C4-2B (cell line): ENCODE measurements around the gene ANAPC5.

Experiments used
- H3K27ac ChIP-seq: fragments of 450-650 bp; 2 replicates; pipeline ENCODE4 v1.5.1; 2017
- CTCF ChIP-seq: fragments of 450-650 bp; conservative IDR thresholded peaks from 2 replicates; pipeline ENCODE4 v1.5.1; 2017; ENCODE audit warnings: mild to moderate bottlenecking
- ZFX ChIP-seq: fragments of 450-650 bp; IDR thresholded peaks from 2 replicates; pipeline ENCODE4 v1.6.1; 2017

ANAPC5 gene

DNA sequence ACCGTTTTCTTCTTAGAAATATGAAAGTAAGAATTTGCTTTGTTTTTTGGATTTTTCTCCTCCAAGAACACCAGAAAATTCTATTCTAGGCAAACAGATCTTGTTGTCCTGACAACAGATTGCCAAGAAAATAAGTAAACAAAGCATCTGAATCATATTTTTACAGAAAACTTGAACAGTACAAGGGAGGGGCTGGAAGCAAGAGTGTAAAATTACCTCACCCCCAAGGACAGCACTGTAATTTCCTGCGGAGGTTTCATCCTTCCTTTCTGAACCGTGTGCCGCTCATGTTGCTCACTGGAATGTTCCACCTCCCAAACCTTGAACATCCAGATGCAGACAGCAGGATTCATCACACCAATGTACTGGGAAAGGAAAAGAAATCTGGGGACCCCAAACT, 50.3 kb downstream of the ANAPC5 start:
- peak overlapping the region; percentile 92 for H3K27ac ChIP-seq
- no peak for TF ChIP-seq CTCF
- TF ChIP-seq ZFX: no peak

DNA sequence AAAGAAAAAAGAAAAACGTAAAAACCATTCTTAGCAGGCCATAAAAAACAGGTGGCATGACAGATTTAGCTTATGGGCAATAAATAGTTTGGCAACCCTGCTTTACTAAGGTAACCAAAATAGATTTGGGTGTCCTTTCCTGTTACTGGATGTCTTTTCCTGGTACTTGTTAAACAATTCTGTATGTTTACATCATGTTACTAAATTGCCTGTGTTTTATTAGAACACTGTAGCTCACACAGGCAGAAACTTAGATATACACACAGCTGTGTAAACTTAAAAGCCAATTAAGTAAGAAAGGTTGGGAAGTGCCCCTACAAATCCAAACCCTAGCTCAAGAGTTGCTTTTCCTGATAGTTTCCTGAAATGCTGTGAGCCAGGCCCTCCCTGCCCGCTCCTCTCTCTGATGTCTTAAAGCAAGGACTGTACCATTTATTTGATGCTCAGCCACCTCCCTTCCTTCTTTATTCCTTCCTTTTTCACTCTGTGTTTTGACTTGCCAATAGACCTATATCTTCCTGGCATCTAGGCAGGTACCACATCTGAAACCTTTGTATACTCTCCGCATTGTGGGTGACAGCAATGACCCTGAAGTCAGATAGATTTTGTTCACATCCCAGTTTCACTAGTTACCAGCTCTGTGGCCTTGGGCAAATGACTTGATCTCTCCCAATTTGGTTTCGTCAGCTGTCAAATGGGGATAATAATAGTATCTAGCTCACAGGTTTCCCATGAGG, 52.0 kb downstream of the ANAPC5 start:
- TF ChIP-seq ZFX (no peak), CTCF (no peak)
- peak overlapping the region; percentile 98; the same call in 1 of the 2 replicates for H3K27ac ChIP-seq

DNA sequence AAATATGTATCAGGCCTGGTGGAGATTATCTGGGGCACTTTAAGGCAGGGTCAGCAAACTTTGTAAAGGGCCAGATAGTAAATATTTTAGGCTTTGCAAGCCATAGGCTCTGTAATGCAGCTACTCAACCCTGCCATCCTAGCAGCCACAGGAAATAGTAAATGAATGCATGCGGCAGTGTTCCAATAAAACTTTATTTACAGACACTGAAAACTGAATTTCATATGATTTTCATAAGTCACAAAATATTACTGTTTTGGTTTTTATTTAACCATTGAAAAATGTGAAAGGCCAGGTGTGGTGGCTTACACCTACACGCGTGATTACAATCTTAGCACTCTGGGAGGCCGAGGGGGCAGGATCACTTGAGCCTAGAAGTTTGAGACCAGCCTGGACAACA, 52.5 kb downstream of the ANAPC5 start:
- TF ChIP-seq CTCF (no peak), ZFX (no peak)
- H3K27ac ChIP-seq: peak overlapping the region; percentile 98; the same call in 1 of the 2 replicates

DNA sequence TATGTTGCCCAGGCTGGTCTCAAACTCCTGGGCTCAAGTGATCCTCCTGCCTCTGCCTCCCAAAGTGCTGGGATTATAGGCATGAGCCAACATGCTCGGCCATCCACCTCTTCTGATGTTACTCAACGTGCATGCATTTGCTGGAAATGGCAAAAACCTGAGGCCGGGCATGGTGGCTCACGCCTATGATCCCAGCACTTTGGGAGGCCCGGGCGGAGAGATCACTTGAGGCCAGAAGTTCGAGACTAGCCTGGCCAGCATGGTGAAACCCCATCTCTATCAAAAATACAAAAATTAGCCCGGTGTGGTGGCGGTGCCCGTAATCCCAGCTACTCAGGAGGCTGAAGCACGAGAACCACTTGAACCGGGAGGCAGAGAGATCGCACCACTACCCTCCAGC, 53.8 kb downstream of the ANAPC5 start:
- peak overlapping the region; percentile 98 for H3K27ac ChIP-seq

DNA sequence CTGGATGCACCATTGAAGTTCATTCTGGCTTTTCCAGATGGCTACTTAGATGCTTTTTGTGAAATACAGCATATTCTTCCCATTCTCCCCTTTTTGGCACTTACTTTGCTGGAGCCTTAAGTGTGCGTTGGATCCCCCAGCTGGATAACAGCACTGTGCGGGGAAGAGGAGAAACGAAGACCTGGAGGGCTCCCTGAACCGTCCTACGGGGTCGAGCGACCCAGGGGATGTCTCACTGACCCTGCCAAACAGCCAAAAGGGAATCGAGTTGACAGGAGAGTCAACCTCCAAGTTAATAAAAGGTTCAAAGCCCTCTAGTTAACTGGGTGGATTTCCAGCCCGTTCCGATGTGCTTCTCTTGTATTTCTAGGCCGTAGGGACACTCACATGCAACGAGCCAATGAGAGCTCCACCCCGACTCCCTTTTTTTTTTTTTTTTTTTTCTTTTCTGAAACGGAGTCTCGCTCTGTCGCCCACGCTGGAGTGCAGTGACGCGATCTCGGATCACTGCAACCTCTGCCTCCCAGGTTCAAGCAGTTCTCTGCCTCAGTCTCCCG, 54.7 kb downstream of the ANAPC5 start:
- H3K27ac ChIP-seq: peak overlapping the region; percentile 98
- TF ChIP-seq CTCF: no peak
- TF ChIP-seq ZFX: no peak

DNA sequence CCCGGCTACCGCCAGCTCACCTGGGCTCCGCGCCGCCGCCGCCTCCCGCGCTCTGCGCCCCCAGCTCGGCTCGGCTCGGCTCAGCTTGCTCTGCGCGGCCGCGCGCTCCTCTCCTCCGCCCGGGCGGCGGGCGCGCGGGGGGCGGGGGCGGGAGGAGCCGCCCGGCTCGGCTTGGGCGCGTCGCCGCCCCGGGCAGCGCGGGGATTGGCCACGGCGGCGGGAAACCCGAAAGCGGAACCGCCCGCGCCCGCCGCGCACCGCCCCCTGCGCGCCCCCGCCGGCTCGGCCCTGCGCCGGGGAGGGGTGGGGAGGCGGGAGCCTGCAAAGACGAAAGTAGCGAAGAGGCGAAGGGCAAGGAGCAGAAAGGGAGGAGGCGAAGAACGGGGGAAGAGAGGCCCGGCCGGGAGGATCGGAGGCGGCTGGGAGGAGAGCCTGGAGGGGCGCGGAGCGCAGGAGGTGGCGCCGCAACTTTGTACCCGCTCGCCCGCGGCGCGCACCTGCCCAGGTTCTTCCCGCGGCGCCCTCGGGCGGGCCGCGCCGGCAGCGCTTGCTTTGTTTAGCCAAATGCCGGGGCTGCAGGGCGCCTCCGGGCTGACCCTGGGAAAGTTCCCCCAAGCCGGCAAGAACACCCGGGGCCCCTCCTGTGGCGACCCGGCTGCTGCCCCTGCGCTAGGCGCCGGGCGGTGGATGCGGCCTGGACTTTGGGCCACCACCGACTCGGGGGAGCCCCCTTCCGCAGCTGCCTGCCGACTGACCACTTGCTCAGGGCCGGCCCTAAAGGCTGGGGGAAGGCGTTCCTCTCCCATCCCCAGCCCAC, 55.4 kb downstream of the ANAPC5 start, which contains the start of gene CAMKK2:
TSS of gene CAMKK2 (minus strand) at position 92 of the 817 bp plus-strand sequence. CDS start 22,183 bp downstream, outside the sequence.
- peak within 1 kb of the TSS; percentile 98 for H3K27ac ChIP-seq
- peak; percentile 45 for TF ChIP-seq ZFX
- no peak; the same call in 1 of the 2 replicates for TF ChIP-seq CTCF

DNA sequence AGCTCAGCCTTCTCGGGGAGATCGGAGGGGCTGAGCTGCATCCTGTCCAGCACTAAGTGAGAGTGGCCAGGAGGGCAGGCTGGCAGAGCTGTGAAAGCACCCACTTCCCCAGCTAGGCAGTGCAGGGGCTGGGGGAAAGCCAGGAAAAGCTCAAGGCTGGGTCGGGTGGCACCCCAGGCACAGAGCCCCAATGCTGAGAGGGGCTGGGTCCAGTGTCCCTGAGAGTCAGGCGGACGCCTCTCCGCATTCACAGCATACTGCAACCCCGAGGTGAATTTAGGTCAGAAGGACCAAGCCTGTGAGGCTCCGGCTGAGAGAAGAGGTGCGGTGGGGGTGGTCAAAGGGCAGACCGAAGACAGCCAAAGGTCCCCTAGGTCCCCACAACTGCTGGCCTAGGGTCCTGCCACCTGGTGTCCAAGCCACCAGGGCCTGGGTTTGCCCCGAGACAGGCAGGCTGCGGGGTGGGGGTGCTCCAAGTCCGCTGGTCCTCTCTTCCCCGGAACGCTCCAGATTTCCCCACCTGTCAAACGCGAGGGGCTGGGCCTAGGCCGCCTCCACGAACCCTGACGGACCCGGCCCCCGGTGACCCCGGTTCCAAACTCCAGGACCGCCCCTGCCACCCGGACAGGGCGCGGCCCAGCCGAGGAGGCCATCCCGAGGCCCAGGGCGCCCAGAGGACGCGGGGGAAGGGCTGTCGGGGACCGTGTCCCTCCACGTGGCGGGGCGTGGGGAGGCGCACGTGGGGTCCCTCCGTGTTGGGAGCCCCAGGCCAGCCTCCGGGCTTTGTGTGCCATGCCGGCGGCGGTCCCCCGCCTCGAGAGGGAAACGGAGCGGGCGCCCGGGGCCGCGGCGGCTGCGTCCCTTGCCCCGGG, 56.2 kb downstream of the ANAPC5 start:
- TF ChIP-seq ZFX (peak; percentile 72; the same call in 1 of the 2 replicates), CTCF (no peak)
- peak overlapping the region; percentile 98 for H3K27ac ChIP-seq
